WTC11 (cell line): ENCODE results near the gene E2F2. TPM values are rescaled to one million over a fixed set of nuclear protein-coding genes. Genes with fewer than 3 reads are reported as not detected.

Experiments
- ETV6 ChIP-seq: sonication (generic); formaldehyde crosslinking; IDR thresholded peaks from 2 replicates; pipeline ENCODE4 v1.8.1; 2022; ENCODE audit warnings: mild to moderate bottlenecking, missing genetic modification reagents
- GRHL2 ChIP-seq: fragments of 250-450 bp; sonication (Bioruptor Pico); IDR thresholded peaks from 2 replicates; pipeline ENCODE4 v1.8.0; 2022; ENCODE audit warnings: mild to moderate bottlenecking, moderate library complexity; ENCODE audit not compliant: insufficient replicate concordance, severe bottlenecking
- MXD4 ChIP-seq: fragments of 250-450 bp; sonication (Bioruptor Pico); IDR thresholded peaks from 2 replicates; pipeline ENCODE4 v1.8.0; 2021; ENCODE audit warnings: mild to moderate bottlenecking, moderate library complexity, borderline replicate concordance
- PRRX2 ChIP-seq: fragments of 250-450 bp; sonication (Bioruptor Pico); IDR thresholded peaks from 2 replicates; pipeline ENCODE4 v1.8.0; 2021; ENCODE audit warnings: mild to moderate bottlenecking
- RELA ChIP-seq: sonication (generic); formaldehyde crosslinking; IDR thresholded peaks from 2 replicates; pipeline ENCODE4 v1.8.1; 2022; ENCODE audit warnings: missing genetic modification reagents, mild to moderate bottlenecking, borderline replicate concordance
- RORB ChIP-seq: fragments of 250-450 bp; sonication (Bioruptor Pico); IDR thresholded peaks from 2 replicates; pipeline ENCODE4 v1.9.0; 2021; ENCODE audit warnings: mild to moderate bottlenecking
- SP1 ChIP-seq: sonication (generic); formaldehyde crosslinking; conservative IDR thresholded peaks from 2 replicates; pipeline ENCODE4 v1.8.1; 2022; ENCODE audit warnings: missing genetic modification reagents
- TCF7 ChIP-seq: sonication (generic); formaldehyde crosslinking; IDR thresholded peaks from 2 replicates; pipeline ENCODE4 v1.8.0; 2022; ENCODE audit warnings: mild to moderate bottlenecking, low read depth, missing genetic modification reagents, moderate library complexity
- ZNF121 ChIP-seq: sonication (generic); formaldehyde crosslinking; IDR thresholded peaks from 2 replicates; pipeline ENCODE4 v1.8.0; 2023; ENCODE audit warnings: missing genetic modification reagents
- ZNF138 ChIP-seq: sonication (generic); formaldehyde crosslinking; conservative IDR thresholded peaks from 2 replicates; pipeline ENCODE4 v1.8.1; 2022; ENCODE audit warnings: mild to moderate bottlenecking, moderate library complexity, missing genetic modification reagents
- ZNF396 ChIP-seq: fragments of 250-450 bp; sonication (Bioruptor Pico); IDR thresholded peaks from 2 replicates; pipeline ENCODE4 v1.8.0; 2021; ENCODE audit warnings: mild to moderate bottlenecking, moderate library complexity, borderline replicate concordance
- ZNF671 ChIP-seq: fragments of 250-450 bp; sonication (Bioruptor Pico); IDR thresholded peaks from 2 replicates; pipeline ENCODE4 v1.8.0; 2021; ENCODE audit warnings: mild to moderate bottlenecking
- total RNA-seq: library from RNA; stranded (reverse); gene quantifications from 3 replicates; pipeline ENCODE4 v1.2.3, GENCODE V29; 2021
- TF ChIP-seq, protein P1 (sequence below): sonication (generic); formaldehyde crosslinking; conservative IDR thresholded peaks from 2 replicates; pipeline ENCODE4 v1.8.1; 2023; ENCODE audit warnings: mild to moderate bottlenecking, low read depth, missing genetic modification reagents, moderate library complexity
- TF ChIP-seq, protein P2 (sequence below): fragments of 250-450 bp; sonication (Bioruptor Pico); IDR thresholded peaks from 2 replicates; pipeline ENCODE4 v1.9.0; 2021; ENCODE audit warnings: mild to moderate bottlenecking
- TF ChIP-seq, protein P3 (sequence below): fragments of 250-450 bp; sonication (Bioruptor Pico); IDR thresholded peaks from 2 replicates; pipeline ENCODE4 v1.9.0; 2021; ENCODE audit warnings: mild to moderate bottlenecking
- TF ChIP-seq, protein P4 (sequence below): fragments of 250-450 bp; sonication (Bioruptor Pico); conservative IDR thresholded peaks from 2 replicates; pipeline ENCODE4 v1.9.0; 2021; ENCODE audit warnings: mild to moderate bottlenecking
- TF ChIP-seq, protein P5 (sequence below): sonication (generic); formaldehyde crosslinking; IDR thresholded peaks from 2 replicates; pipeline ENCODE4 v1.8.1; 2023; ENCODE audit warnings: mild to moderate bottlenecking, missing genetic modification reagents
- TF ChIP-seq, protein P6 (sequence below): sonication (generic); formaldehyde crosslinking; IDR thresholded peaks from 2 replicates; pipeline ENCODE4 v1.8.0; 2023; ENCODE audit warnings: missing genetic modification reagents, mild to moderate bottlenecking, borderline replicate concordance
- TF ChIP-seq, protein P7 (sequence below): fragments of 250-450 bp; sonication (Bioruptor Pico); IDR thresholded peaks from 2 replicates; pipeline ENCODE4 v2.1.2; 2022; ENCODE audit warnings: mild to moderate bottlenecking, moderate library complexity

E2F2 gene
- total RNA-seq, 1 experiment from 2014 or later, result 5.6 TPM

DNA sequence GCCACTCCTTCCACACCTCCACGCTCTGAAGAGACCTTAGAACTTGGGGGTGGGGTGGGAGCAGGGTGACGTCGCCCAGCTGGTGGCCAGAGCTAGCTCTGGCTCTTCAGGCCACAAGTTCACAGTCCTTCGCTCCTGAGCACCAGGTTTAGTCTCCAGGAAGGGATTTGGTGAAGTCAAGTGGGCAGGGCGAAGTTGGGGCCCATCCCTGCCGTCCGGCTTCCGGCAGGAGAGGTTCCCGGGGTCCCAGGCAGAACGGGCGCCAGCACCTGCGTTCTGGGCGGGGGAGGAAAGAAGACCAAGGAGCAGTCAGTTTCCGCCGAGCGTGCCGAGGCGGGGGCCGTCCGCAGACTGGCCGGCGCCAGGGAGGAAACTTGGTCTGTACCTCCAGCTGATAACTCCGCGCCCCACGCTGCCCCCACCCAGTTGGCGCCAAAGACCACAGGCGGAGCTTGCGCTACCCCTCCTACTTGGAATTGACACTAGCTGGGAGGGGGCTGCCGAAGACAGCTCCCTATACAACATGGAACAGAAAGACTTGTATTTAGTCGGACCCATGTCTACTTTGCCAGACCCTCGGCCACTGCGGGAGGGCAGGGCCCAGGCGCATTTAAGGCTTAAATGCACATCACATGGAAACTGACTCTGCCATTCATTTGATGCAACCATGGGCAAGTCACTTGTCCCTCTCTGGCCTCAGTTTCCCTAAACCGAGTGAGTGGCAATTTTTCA, 27.3 kb upstream of the E2F2 start (continued):
- TF ChIP-seq, protein P1, sequence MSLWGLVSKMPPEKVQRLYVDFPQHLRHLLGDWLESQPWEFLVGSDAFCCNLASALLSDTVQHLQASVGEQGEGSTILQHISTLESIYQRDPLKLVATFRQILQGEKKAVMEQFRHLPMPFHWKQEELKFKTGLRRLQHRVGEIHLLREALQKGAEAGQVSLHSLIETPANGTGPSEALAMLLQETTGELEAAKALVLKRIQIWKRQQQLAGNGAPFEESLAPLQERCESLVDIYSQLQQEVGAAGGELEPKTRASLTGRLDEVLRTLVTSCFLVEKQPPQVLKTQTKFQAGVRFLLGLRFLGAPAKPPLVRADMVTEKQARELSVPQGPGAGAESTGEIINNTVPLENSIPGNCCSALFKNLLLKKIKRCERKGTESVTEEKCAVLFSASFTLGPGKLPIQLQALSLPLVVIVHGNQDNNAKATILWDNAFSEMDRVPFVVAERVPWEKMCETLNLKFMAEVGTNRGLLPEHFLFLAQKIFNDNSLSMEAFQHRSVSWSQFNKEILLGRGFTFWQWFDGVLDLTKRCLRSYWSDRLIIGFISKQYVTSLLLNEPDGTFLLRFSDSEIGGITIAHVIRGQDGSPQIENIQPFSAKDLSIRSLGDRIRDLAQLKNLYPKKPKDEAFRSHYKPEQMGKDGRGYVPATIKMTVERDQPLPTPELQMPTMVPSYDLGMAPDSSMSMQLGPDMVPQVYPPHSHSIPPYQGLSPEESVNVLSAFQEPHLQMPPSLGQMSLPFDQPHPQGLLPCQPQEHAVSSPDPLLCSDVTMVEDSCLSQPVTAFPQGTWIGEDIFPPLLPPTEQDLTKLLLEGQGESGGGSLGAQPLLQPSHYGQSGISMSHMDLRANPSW (CRISPR knock-in tag), result no peak
- TF ChIP-seq SP1 (CRISPR knock-in tag) (no peak; the same call in 1 of the 2 replicates), GRHL2 (CRISPR knock-in tag) (no peak), RELA (no peak), ZNF138 (CRISPR knock-in tag) (no peak), MXD4 (CRISPR knock-in tag) (no peak), ZNF671 (CRISPR knock-in tag) (no peak; the same call in 1 of the 2 replicates), ETV6 (CRISPR knock-in tag) (peak; percentile 28; the same call in 1 of the 2 replicates), RORB (no peak), ZNF396 (no peak), ZNF121 (CRISPR knock-in tag) (no peak), PRRX2 (no peak), TCF7 (CRISPR knock-in tag) (no peak)
- TF ChIP-seq, protein P2, sequence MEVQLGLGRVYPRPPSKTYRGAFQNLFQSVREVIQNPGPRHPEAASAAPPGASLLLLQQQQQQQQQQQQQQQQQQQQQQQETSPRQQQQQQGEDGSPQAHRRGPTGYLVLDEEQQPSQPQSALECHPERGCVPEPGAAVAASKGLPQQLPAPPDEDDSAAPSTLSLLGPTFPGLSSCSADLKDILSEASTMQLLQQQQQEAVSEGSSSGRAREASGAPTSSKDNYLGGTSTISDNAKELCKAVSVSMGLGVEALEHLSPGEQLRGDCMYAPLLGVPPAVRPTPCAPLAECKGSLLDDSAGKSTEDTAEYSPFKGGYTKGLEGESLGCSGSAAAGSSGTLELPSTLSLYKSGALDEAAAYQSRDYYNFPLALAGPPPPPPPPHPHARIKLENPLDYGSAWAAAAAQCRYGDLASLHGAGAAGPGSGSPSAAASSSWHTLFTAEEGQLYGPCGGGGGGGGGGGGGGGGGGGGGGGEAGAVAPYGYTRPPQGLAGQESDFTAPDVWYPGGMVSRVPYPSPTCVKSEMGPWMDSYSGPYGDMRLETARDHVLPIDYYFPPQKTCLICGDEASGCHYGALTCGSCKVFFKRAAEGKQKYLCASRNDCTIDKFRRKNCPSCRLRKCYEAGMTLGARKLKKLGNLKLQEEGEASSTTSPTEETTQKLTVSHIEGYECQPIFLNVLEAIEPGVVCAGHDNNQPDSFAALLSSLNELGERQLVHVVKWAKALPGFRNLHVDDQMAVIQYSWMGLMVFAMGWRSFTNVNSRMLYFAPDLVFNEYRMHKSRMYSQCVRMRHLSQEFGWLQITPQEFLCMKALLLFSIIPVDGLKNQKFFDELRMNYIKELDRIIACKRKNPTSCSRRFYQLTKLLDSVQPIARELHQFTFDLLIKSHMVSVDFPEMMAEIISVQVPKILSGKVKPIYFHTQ, result no peak
- TF ChIP-seq, protein P3, sequence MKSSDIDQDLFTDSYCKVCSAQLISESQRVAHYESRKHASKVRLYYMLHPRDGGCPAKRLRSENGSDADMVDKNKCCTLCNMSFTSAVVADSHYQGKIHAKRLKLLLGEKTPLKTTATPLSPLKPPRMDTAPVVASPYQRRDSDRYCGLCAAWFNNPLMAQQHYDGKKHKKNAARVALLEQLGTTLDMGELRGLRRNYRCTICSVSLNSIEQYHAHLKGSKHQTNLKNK (CRISPR knock-in tag), result no peak
- TF ChIP-seq, protein P4, sequence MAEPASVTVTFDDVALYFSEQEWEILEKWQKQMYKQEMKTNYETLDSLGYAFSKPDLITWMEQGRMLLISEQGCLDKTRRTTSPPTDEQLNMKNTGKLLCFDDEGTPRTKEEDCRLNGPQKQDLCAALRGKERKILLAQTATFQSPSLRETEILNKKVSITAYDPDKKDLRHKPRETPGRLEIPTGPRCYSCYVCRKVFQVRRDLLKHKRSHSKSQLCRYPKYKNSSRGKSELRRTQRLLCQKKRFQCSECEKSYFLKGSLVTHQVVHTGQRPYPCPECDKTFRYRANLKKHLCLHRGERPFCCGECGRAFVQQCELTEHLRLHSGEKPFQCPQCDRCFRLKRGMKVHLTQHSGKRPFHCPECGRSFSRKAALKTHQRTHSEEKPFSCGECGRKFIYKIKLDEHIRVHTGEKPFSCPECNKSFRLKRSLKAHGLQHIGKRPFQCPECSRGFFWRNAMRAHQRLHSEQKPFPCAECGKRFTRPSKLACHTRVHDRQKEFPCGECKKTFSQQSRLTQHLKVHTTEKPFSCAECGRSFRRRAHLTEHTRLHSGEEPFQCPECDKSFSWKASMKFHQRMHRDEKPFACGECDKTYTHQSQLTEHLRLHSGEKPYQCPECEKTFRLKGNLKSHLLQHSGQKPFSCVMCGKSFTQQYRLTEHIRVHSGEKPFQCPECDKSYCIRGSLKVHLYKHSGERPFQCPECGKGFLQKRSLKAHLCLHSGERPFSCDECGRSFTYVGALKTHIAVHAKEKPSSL (CRISPR knock-in tag), result 0 out of 2 replicates have a peak, but pooled peaks have one; percentile 21
- TF ChIP-seq, protein P5, sequence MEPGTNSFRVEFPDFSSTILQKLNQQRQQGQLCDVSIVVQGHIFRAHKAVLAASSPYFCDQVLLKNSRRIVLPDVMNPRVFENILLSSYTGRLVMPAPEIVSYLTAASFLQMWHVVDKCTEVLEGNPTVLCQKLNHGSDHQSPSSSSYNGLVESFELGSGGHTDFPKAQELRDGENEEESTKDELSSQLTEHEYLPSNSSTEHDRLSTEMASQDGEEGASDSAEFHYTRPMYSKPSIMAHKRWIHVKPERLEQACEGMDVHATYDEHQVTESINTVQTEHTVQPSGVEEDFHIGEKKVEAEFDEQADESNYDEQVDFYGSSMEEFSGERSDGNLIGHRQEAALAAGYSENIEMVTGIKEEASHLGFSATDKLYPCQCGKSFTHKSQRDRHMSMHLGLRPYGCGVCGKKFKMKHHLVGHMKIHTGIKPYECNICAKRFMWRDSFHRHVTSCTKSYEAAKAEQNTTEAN, result no peak
- TF ChIP-seq, protein P6, sequence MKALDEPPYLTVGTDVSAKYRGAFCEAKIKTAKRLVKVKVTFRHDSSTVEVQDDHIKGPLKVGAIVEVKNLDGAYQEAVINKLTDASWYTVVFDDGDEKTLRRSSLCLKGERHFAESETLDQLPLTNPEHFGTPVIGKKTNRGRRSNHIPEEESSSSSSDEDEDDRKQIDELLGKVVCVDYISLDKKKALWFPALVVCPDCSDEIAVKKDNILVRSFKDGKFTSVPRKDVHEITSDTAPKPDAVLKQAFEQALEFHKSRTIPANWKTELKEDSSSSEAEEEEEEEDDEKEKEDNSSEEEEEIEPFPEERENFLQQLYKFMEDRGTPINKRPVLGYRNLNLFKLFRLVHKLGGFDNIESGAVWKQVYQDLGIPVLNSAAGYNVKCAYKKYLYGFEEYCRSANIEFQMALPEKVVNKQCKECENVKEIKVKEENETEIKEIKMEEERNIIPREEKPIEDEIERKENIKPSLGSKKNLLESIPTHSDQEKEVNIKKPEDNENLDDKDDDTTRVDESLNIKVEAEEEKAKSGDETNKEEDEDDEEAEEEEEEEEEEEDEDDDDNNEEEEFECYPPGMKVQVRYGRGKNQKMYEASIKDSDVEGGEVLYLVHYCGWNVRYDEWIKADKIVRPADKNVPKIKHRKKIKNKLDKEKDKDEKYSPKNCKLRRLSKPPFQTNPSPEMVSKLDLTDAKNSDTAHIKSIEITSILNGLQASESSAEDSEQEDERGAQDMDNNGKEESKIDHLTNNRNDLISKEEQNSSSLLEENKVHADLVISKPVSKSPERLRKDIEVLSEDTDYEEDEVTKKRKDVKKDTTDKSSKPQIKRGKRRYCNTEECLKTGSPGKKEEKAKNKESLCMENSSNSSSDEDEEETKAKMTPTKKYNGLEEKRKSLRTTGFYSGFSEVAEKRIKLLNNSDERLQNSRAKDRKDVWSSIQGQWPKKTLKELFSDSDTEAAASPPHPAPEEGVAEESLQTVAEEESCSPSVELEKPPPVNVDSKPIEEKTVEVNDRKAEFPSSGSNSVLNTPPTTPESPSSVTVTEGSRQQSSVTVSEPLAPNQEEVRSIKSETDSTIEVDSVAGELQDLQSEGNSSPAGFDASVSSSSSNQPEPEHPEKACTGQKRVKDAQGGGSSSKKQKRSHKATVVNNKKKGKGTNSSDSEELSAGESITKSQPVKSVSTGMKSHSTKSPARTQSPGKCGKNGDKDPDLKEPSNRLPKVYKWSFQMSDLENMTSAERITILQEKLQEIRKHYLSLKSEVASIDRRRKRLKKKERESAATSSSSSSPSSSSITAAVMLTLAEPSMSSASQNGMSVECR (CRISPR knock-in tag), result no peak; the same call in 1 of the 2 replicates
- TF ChIP-seq, protein P7, sequence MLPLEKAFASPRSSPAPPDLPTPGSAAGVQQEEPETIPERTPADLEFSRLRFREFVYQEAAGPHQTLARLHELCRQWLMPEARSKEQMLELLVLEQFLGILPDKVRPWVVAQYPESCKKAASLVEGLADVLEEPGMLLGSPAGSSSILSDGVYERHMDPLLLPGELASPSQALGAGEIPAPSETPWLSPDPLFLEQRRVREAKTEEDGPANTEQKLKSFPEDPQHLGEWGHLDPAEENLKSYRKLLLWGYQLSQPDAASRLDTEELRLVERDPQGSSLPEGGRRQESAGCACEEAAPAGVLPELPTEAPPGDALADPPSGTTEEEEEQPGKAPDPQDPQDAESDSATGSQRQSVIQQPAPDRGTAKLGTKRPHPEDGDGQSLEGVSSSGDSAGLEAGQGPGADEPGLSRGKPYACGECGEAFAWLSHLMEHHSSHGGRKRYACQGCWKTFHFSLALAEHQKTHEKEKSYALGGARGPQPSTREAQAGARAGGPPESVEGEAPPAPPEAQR (CRISPR knock-in tag), result no peak
